ENCODE data around the gene LAMTOR3.

DNA sequence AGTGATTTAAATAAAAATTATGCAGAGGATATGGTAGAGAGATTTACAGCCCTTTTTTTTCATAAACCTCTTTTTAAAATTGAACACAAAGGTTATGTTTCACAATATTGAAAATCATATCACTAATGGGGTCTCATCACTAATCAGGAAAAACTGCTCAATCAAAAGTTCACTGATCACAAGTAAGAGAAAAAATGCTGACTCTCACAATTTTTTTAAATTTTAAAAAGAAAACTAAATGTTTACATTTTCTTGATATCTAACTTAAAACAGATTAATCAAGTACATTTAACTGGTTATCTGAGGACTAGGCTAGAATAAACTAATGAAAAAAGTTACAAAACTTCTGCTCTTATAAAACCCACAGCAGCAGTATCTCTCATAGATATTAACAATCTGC, 8.5 kb downstream of the LAMTOR3 start:
- TF ChIP-seq, protein P1, sequence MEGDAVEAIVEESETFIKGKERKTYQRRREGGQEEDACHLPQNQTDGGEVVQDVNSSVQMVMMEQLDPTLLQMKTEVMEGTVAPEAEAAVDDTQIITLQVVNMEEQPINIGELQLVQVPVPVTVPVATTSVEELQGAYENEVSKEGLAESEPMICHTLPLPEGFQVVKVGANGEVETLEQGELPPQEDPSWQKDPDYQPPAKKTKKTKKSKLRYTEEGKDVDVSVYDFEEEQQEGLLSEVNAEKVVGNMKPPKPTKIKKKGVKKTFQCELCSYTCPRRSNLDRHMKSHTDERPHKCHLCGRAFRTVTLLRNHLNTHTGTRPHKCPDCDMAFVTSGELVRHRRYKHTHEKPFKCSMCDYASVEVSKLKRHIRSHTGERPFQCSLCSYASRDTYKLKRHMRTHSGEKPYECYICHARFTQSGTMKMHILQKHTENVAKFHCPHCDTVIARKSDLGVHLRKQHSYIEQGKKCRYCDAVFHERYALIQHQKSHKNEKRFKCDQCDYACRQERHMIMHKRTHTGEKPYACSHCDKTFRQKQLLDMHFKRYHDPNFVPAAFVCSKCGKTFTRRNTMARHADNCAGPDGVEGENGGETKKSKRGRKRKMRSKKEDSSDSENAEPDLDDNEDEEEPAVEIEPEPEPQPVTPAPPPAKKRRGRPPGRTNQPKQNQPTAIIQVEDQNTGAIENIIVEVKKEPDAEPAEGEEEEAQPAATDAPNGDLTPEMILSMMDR (IDR thresholded peaks at IDR 0.05), result no peak
- no peak for TF ChIP-seq POLR2A (IDR thresholded peaks at IDR 0.05)

All from lower leg skin (tissue), 3 donors.